HL-60 (cell line): Measurements from ENCODE around the gene SDF4.
"Not testable (repeated sequence)": the region's sequence is repeated elsewhere in the genome, so short reads cannot be mapped to it uniquely, and the experiment has no call there.

Experiments
- DNase-seq, 2 experiments: peaks; one replicate each; pipeline ENCODE4 v3.0.0-alpha.2; 2010 to 2020; ENCODE audit warnings: low read depth in 1 of 2, low spot score in 1 of 2
- H3K27ac ChIP-seq: fragments of 250-450 bp; sonication (Bioruptor Pico); replicated peaks from 2 replicates; pipeline ENCODE4 v1.5.1; 2020; ENCODE audit warnings: mild to moderate bottlenecking, moderate library complexity
- H3K27me3 ChIP-seq: fragments of 250-450 bp; sonication (Bioruptor Pico); 2 replicates; pipeline ENCODE4 v1.5.1; 2021; ENCODE audit warnings: mild to moderate bottlenecking, moderate library complexity; ENCODE audit not compliant: insufficient read depth, poor library complexity, severe bottlenecking
- H3K4me3 ChIP-seq: replicated peaks from 2 replicates; pipeline ENCODE4 v1.5.1; 2011; ENCODE audit warnings: mild to moderate bottlenecking, control low read depth, low read length; ENCODE audit not compliant: insufficient read depth
- CTCF ChIP-seq: IDR thresholded peaks from one replicate; pipeline ENCODE4 v1.5.1; 2011; ENCODE audit warnings: low read length, control low read depth, inconsistent platforms; ENCODE audit not compliant: insufficient read depth
- GABPA ChIP-seq: IDR thresholded peaks from 2 replicates; pipeline ENCODE4 v1.6.1; 2012; ENCODE audit warnings: low read depth
- POLR2AphosphoS5 ChIP-seq: IDR thresholded peaks from 2 replicates; pipeline ENCODE4 v1.6.1; 2012; ENCODE audit warnings: low read depth
- REST ChIP-seq: IDR thresholded peaks from 2 replicates; pipeline ENCODE4 v1.6.1; 2012; ENCODE audit warnings: low read depth; ENCODE audit not compliant: insufficient replicate concordance
- SPI1 ChIP-seq: IDR thresholded peaks from 2 replicates; pipeline ENCODE4 v1.6.1; 2012; ENCODE audit warnings: low read depth, mild to moderate bottlenecking, borderline replicate concordance

SDF4 gene

GRCh38 chr1:1176931-1177330 lies 54.9 kb downstream of the SDF4 start:
- no peaks in the 10 kb centered on the region for H3K27me3 ChIP-seq

GRCh38 chr1:1176063-1176761 lies 55.6 kb downstream of the SDF4 start:
- not testable (repeated sequence) for H3K27ac ChIP-seq, H3K4me3 ChIP-seq, DNase-seq, H3K27me3 ChIP-seq

More at GRCh38 chr1:1176931-1177330, 54.9 kb downstream of the SDF4 start:
- DNase-seq: no peak
- no peak overlapping the region for H3K4me3 ChIP-seq
- H3K27ac ChIP-seq: no peak overlapping the region
- TF ChIP-seq CTCF (no peak), POLR2AphosphoS5 (no peak), SPI1 (no peak), GABPA (no peak), REST (no peak)

GRCh38 chr1:1175221-1176062 lies 56.4 kb downstream of the SDF4 start:
- TF ChIP-seq SPI1: peak; percentile 17; the same call in 1 of the 2 replicates
- no peak for TF ChIP-seq REST
- peak; percentile 36; the same call in 1 of the 2 replicates for TF ChIP-seq POLR2AphosphoS5
- no peak for TF ChIP-seq GABPA
- peaks cover 4% of the 10 kb centered on the region for H3K27me3 ChIP-seq
- no peak overlapping the region for H3K4me3 ChIP-seq
- DNase-seq: peak; percentile 31 to 62
- H3K27ac ChIP-seq: peak overlapping the region; percentile 54

GRCh38 chr1:1173793-1174415 lies 57.9 kb downstream of the SDF4 start, which contains the start of gene TTLL10:
TSS of gene TTLL10 (plus strand) at chr1:1173880. CDS start at chr1:1179216, 5,336 bp downstream.
- peaks cover 9% of the 10 kb centered on the region for H3K27me3 ChIP-seq
- no peak for TF ChIP-seq REST
- no peak for TF ChIP-seq CTCF
- no peak for TF ChIP-seq GABPA
- TF ChIP-seq POLR2AphosphoS5: no peak
- TF ChIP-seq SPI1: no peak
- no peak for DNase-seq
- H3K27ac ChIP-seq: peak within 1 kb of the TSS; percentile 54
- H3K4me3 ChIP-seq: no peak within 1 kb of the TSS
